Activated B cell treated with CpG ODN at 0.5 μM for 24 hours (primary cell): Measurements from ENCODE around the gene TTC3. TPM values are rescaled to one million over a fixed set of nuclear protein-coding genes. Genes with fewer than 3 reads are reported as not detected.

Source experiments
- ATAC-seq: fragments of 200-7000 bp; cut with Tn5 transposase; one replicate; pipeline ENCODE4 v1.10.0; 2021; ENCODE audit warnings: low read depth, mild to moderate bottlenecking, moderate library complexity
- CTCF ChIA-PET: fragments of 350-600 bp; sonication (Branson Sonifier 250); formaldehyde crosslinking; loops from one replicate; lab custom pipeline; 2021; ENCODE audit warnings: antibody characterized with exemption; lab: Charles Lee
- POLR2A ChIA-PET: fragments of 350-600 bp; sonication (Branson Sonifier 250); formaldehyde crosslinking; loops from one replicate; lab custom pipeline; 2021; ENCODE audit warnings: antibody characterized with exemption; lab: Charles Lee
- DNase-seq: peaks from one replicate; pipeline ENCODE4 v3.0.0; 2022
- H3K27ac Mint-ChIP-seq: one replicate; pipeline ENCODE4 v1.8.0; 2020; ENCODE audit warnings: mixed read lengths
- H3K27me3 Mint-ChIP-seq: one replicate; pipeline ENCODE4 v1.8.0; 2021; ENCODE audit warnings: mixed read lengths
- H3K36me3 Mint-ChIP-seq: one replicate; pipeline ENCODE4 v1.8.0; 2021; ENCODE audit warnings: low read depth, mixed read lengths
- H3K4me1 Mint-ChIP-seq: one replicate; pipeline ENCODE4 v1.8.0; 2021; ENCODE audit warnings: mixed read lengths
- H3K4me3 Mint-ChIP-seq: one replicate; pipeline ENCODE4 v1.8.0; 2020; ENCODE audit warnings: mild to moderate bottlenecking, mixed read lengths
- H3K9me3 Mint-ChIP-seq: one replicate; pipeline ENCODE4 v1.8.0; 2020; ENCODE audit warnings: mixed read lengths
- intact Hi-C: fragments of 100-400 bp; cut with micrococcal nuclease; formaldehyde crosslinking; loops from one replicate; pipeline ENCODE4 v1.15.1; 2024
- total RNA-seq: library from RNA; stranded (reverse); gene quantifications from 2 replicates; pipeline ENCODE4 v1.2.3, GENCODE V29; 2022
- TF ChIP-seq, protein P1 (sequence below): fragments of 200-600 bp; IDR thresholded peaks from one replicate; pipeline ENCODE4 v1.8.0; 2022; ENCODE audit warnings: antibody characterized with exemption, mild to moderate bottlenecking

Gene TTC3
- total RNA-seq, 1 donor from 2014 or later, result 69.8 TPM

DNA sequence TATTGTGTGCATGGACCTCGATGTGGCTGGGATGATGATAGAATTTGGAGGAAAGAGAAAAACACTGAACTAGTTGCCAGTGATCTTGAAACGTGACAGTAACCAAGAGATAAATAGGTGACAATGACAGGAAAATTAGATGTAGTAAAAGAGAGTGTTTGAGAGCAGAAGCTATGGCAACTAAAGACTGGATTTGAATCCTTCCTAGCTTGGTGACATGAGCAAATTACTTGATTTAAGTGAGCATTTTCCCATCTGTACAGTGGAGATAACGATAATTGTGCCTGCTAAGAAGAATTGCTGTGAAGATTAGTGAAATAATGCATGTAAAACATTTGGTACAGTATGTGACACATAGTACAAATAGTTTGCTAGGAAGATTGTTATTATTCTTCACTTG is 12.7 kb downstream of the TTC3 start:
- Mint-ChIP-seq H3K36me3 (peaks cover 22% of the 10 kb centered on the region), H3K27me3 (no peaks in the 10 kb centered on the region), H3K4me3 (no peak overlapping the region), H3K9me3 (no peaks in the 10 kb centered on the region), H3K4me1 (peaks cover 19% of the 10 kb centered on the region), H3K27ac (no peak overlapping the region)
- TF ChIP-seq, protein P1, sequence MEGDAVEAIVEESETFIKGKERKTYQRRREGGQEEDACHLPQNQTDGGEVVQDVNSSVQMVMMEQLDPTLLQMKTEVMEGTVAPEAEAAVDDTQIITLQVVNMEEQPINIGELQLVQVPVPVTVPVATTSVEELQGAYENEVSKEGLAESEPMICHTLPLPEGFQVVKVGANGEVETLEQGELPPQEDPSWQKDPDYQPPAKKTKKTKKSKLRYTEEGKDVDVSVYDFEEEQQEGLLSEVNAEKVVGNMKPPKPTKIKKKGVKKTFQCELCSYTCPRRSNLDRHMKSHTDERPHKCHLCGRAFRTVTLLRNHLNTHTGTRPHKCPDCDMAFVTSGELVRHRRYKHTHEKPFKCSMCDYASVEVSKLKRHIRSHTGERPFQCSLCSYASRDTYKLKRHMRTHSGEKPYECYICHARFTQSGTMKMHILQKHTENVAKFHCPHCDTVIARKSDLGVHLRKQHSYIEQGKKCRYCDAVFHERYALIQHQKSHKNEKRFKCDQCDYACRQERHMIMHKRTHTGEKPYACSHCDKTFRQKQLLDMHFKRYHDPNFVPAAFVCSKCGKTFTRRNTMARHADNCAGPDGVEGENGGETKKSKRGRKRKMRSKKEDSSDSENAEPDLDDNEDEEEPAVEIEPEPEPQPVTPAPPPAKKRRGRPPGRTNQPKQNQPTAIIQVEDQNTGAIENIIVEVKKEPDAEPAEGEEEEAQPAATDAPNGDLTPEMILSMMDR, result no peak
- intact Hi-C loops, result no loop called here
- ATAC-seq, result no peak
- ChIA-PET CTCF (interaction anchor here (1.0 kb wide), 1 partner anchor 109 kb away, joined by 3 read pairs; no protein-coding TSS in a partner anchor), POLR2A (no interaction called here)
- no peak for DNase-seq

DNA sequence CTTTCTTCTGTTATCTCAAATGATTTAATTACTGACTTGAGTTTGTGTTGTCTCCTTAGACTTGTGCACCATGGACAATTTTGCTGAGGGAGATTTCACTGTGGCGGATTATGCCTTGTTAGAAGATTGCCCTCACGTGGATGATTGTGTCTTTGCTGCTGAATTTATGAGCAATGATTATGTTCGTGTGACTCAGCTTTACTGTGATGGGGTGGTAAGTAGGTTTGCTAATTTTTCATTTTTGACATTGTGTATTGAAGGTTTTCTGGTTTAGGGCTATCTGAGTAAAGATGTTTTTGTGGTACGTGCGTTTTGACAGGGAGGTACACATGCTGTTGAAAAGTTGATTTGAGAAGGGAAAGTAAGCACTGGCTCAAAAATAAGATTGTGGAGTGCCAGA is 14.1 kb downstream of the TTC3 start:
- H3K9me3 Mint-ChIP-seq, result no peaks in the 10 kb centered on the region
- peaks cover 17% of the 10 kb centered on the region for H3K4me1 Mint-ChIP-seq
- TF ChIP-seq, protein P1, result no peak
- no peaks in the 10 kb centered on the region for H3K27me3 Mint-ChIP-seq
- ATAC-seq (no peak), DNase-seq (no peak)
- H3K27ac Mint-ChIP-seq, result no peak overlapping the region
- intact Hi-C loops, result loop anchor here (1.0 kb wide), 1 partner anchor 110 kb away; no protein-coding TSS in a partner anchor
- H3K36me3 Mint-ChIP-seq, result peaks cover 29% of the 10 kb centered on the region
- ChIA-PET CTCF (interaction anchor here (1.4 kb wide), 1 partner anchor 77 kb away, joined by 3 read pairs; no protein-coding TSS in a partner anchor), POLR2A (no interaction called here)
- H3K4me3 Mint-ChIP-seq, result no peak overlapping the region

DNA sequence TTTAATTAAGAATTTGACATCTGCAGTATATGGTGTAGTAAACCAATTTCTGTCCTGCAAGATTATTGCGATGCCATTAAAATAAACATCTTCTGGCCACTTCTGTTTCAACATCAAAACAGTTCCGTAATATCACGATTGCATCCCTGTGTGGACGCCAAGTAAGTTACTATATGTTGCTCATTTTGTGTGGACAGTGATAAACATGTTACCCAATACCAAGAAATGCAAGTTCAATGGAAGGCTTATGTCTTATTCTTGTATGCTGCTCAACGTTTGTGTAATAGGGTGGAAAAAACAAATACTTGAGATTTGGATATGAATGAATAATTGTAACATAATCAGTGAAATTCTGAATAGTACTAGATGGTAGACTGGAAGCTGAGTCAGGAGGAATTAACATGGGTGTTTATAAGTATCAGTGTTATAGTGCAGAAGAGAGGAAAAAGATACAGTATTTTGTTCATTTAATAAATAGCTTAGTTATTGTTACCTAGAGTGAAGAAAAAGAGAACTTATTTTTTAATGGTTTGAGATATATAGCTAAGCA is 15.2 kb downstream of the TTC3 start:
- CTCF ChIA-PET, result no interaction called here
- Mint-ChIP-seq H3K9me3 (no peaks in the 10 kb centered on the region), H3K4me1 (peaks cover 10% of the 10 kb centered on the region), H3K27ac (no peak overlapping the region), H3K4me3 (no peak overlapping the region), H3K27me3 (no peaks in the 10 kb centered on the region), H3K36me3 (peaks cover 32% of the 10 kb centered on the region)
- DNase-seq (no peak), ATAC-seq (no peak)
- TF ChIP-seq, protein P1, result no peak
- POLR2A ChIA-PET, result no interaction called here
- intact Hi-C loops, result no loop called here

DNA sequence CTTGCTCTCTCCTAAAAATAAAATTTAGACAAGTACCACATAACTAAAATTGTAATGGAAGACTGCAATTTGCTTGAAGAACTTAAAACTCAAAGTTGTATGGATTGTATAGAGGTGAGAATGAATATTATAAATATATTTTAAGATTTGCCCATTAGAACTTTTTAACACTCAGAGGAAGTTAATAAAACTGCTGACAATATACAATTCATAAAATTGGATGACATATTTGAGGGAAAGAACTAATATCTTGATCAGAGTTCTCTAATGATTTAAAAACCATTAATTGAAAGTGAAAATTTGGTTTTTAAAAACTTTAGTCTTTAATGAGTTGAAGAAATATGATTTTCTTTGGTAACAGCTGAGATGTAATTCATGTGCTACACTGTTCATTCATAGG is 20.9 kb downstream of the TTC3 start:
- Mint-ChIP-seq H3K27ac (no peak overlapping the region), H3K9me3 (no peaks in the 10 kb centered on the region), H3K27me3 (no peaks in the 10 kb centered on the region), H3K4me3 (no peak overlapping the region), H3K4me1 (no peaks in the 10 kb centered on the region), H3K36me3 (peaks cover 69% of the 10 kb centered on the region)
- CTCF ChIA-PET, result no interaction called here
- POLR2A ChIA-PET, result no interaction called here
- TF ChIP-seq, protein P1, result no peak
- ATAC-seq (no peak), DNase-seq (no peak)
- intact Hi-C loops, result no loop called here

DNA sequence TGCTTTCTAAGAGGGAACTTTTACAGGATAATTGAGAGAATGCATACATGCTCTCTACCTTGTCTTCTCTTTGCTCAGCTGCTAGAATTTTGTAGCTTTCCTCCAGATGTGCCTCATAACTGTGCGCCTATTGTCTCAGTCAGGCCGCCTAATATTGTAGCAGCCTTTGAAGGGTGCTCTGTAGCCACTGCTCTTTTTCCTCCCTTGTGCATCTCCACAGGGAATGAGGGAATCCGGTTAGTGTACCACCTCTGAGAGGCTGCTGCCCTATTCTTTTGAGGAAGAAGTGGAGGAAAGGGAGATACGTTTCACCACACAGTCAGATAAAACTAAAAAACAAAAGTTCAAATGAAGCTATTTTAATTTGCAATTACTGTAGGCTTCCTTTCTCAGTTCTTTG is 22.8 kb downstream of the TTC3 start:
- Mint-ChIP-seq H3K27ac (no peak overlapping the region), H3K27me3 (no peaks in the 10 kb centered on the region), H3K4me3 (no peak overlapping the region), H3K9me3 (no peaks in the 10 kb centered on the region), H3K36me3 (peaks cover 69% of the 10 kb centered on the region), H3K4me1 (no peaks in the 10 kb centered on the region)
- DNase-seq, result no peak
- TF ChIP-seq, protein P1, result no peak
- POLR2A ChIA-PET, result no interaction called here
- no peak for ATAC-seq
- intact Hi-C loops, result no loop called here
- CTCF ChIA-PET, result no interaction called here
